ENCODE results near the gene CRYBA2. TPM values are rescaled to one million over a fixed set of nuclear protein-coding genes. Genes with fewer than 3 reads are reported as not detected.

The CRYBA2 gene
- total RNA-seq, 2 donors from 2014 or later, result 2.6 to 3.5 TPM

DNA sequence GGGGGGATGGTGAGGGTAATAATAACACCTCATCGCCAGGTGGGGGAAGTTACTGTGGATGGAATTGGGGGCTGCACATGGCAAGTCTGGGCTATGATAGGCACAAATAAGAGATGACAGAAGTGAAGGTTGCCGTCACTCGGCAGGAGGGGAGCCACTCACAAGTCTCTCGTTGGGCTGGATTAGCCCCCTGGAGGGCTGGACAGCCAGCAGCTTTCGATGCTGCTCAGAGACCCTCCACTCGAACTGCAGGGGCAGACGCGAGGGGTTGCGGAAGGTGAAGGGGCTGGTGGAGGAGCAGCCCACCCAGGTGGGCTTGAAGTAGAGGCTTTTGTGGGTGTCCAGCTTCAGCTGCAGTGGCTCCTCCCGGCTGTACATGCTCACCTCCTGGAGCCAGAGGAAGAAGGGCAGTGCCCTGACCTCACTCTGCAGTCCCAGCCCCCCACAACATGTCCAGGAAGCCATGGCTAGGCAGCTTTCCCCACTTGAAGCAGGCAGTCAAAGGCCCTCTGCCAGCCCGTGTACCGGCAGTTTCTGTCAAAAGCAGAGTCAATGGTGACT is 29.9 kb upstream of the CRYBA2 start:
- no peaks in the 10 kb centered on the region for H3K36me3 Mint-ChIP-seq (ENCODE audit: low read depth)
- whole genome bisulfite sequencing, 2 experiments (ENCODE audit: insufficient coverage in 1 of 2, insufficient read length in 1 of 2), result 60 to 90% methylated on average over 2 to 12 of the region's 12 CpGs
- Histone ChIP-seq H3K4me1 (ENCODE audit: control insufficient read depth, insufficient read depth, low read length) (no peaks in the 10 kb centered on the region), H3K27me3 (ENCODE audit: control insufficient read depth, insufficient read depth, low read length, poor library complexity, severe bottlenecking) (peaks cover 13% of the 10 kb centered on the region), H3K27ac (ENCODE audit: low read depth, low read length) (no peak overlapping the region), H3K36me3 (ENCODE audit: control insufficient read depth, insufficient read depth, low read length) (no peaks in the 10 kb centered on the region), H3K9me3 (ENCODE audit: control insufficient read depth, low read length) (no peaks in the 10 kb centered on the region), H3K4me3 (ENCODE audit: low read length) (no peak overlapping the region), H3K9ac (ENCODE audit: extremely low read depth, low read length, poor library complexity, severe bottlenecking) (no peak overlapping the region)
- H3K27ac Mint-ChIP-seq, result no peak overlapping the region
- H3K9me3 Mint-ChIP-seq, result no peaks in the 10 kb centered on the region
- H3K27me3 Mint-ChIP-seq (ENCODE audit: insufficient read depth), result peaks cover 18% of the 10 kb centered on the region
- TF ChIP-seq, protein P1, sequence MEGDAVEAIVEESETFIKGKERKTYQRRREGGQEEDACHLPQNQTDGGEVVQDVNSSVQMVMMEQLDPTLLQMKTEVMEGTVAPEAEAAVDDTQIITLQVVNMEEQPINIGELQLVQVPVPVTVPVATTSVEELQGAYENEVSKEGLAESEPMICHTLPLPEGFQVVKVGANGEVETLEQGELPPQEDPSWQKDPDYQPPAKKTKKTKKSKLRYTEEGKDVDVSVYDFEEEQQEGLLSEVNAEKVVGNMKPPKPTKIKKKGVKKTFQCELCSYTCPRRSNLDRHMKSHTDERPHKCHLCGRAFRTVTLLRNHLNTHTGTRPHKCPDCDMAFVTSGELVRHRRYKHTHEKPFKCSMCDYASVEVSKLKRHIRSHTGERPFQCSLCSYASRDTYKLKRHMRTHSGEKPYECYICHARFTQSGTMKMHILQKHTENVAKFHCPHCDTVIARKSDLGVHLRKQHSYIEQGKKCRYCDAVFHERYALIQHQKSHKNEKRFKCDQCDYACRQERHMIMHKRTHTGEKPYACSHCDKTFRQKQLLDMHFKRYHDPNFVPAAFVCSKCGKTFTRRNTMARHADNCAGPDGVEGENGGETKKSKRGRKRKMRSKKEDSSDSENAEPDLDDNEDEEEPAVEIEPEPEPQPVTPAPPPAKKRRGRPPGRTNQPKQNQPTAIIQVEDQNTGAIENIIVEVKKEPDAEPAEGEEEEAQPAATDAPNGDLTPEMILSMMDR (conservative IDR thresholded peaks at IDR 0.05), result no peak
- no peak for DNase-seq
- H3K4me1 Mint-ChIP-seq, result no peaks in the 10 kb centered on the region
- no peak overlapping the region for H3K4me3 Mint-ChIP-seq

DNA sequence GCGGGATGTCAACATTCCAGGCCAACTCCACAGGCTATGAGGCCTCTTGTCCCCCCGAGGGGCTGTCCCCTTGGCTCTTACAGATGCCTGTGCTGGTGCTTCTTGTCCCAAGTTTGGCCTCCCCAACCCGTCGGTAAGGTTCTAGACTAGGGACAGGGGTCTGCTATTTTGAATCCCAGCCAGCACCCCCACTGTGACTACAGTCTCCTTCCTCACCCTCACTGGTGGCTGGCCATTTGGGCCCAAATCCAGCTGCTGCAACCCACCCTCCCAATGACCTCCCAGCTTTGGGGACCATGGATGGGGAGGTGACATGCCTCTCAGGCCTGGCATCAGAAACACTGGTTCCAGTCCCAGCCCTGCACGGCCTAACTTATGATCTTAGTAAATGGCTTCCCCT is 29.4 kb upstream of the CRYBA2 start:
- no peaks in the 10 kb centered on the region for H3K9me3 ChIP-seq (ENCODE audit: control insufficient read depth, low read length)
- WGBS, 2 experiments (ENCODE audit: insufficient coverage in 1 of 2, insufficient read length in 1 of 2), result 84 to 92% methylated on average over 4 to 5 of the region's 5 CpGs
- H3K4me1 Mint-ChIP-seq, result no peaks in the 10 kb centered on the region
- H3K4me1 ChIP-seq (ENCODE audit: control insufficient read depth, insufficient read depth, low read length), result no peaks in the 10 kb centered on the region
- peaks cover 18% of the 10 kb centered on the region for H3K27me3 Mint-ChIP-seq (ENCODE audit: insufficient read depth)
- H3K4me3 Mint-ChIP-seq, result no peak overlapping the region
- H3K4me3 ChIP-seq (ENCODE audit: low read length), result no peak overlapping the region
- no peaks in the 10 kb centered on the region for H3K9me3 Mint-ChIP-seq
- no peak for DNase-seq
- peaks cover 14% of the 10 kb centered on the region for H3K27me3 ChIP-seq (ENCODE audit: control insufficient read depth, insufficient read depth, low read length, poor library complexity, severe bottlenecking)
- no peak overlapping the region for H3K27ac Mint-ChIP-seq
- no peaks in the 10 kb centered on the region for H3K36me3 ChIP-seq (ENCODE audit: control insufficient read depth, insufficient read depth, low read length)
- H3K27ac ChIP-seq (ENCODE audit: low read depth, low read length), result no peak overlapping the region
- H3K36me3 Mint-ChIP-seq (ENCODE audit: low read depth), result no peaks in the 10 kb centered on the region
- TF ChIP-seq, protein P1 (conservative IDR thresholded peaks at IDR 0.05), result no peak
- H3K9ac ChIP-seq (ENCODE audit: extremely low read depth, low read length, poor library complexity, severe bottlenecking), result no peak overlapping the region

DNA sequence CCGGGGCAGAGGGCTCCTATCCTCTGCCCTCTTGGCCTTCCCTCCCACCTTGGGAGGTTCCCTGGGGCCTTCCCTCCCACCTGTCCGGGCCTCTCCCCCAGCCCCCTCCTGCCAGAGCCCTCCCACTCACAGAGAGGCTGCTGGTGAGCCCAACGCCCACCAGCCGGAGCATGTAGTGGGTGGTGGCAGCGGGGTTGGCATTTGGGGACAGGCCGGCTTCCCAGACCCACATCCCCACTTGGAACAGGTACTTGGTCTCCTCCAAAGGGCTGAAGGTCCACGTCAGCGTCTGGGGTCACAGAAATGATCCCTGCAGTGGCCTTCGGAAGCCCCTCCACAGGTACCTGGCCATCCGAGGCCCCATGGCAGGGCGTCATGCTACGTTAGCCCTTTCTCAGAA is 28.8 kb upstream of the CRYBA2 start:
- Mint-ChIP-seq H3K27me3 (ENCODE audit: insufficient read depth) (peaks cover 20% of the 10 kb centered on the region), H3K4me3 (no peak overlapping the region), H3K27ac (no peak overlapping the region), H3K4me1 (no peaks in the 10 kb centered on the region), H3K36me3 (ENCODE audit: low read depth) (no peaks in the 10 kb centered on the region), H3K9me3 (no peaks in the 10 kb centered on the region)
- H3K36me3 ChIP-seq (ENCODE audit: control insufficient read depth, insufficient read depth, low read length), result no peaks in the 10 kb centered on the region
- no peak overlapping the region for H3K27ac ChIP-seq (ENCODE audit: low read depth, low read length)
- no peak for DNase-seq
- no peak overlapping the region for H3K9ac ChIP-seq (ENCODE audit: extremely low read depth, low read length, poor library complexity, severe bottlenecking)
- H3K9me3 ChIP-seq (ENCODE audit: control insufficient read depth, low read length), result no peaks in the 10 kb centered on the region
- H3K4me3 ChIP-seq (ENCODE audit: low read length), result no peak overlapping the region
- TF ChIP-seq, protein P1 (conservative IDR thresholded peaks at IDR 0.05), result no peak
- WGBS, 2 experiments (ENCODE audit: insufficient coverage in 1 of 2, insufficient read length in 1 of 2), result 91 to 98% methylated on average over 7 to 12 of the region's 12 CpGs
- H3K27me3 ChIP-seq (ENCODE audit: control insufficient read depth, insufficient read depth, low read length, poor library complexity, severe bottlenecking), result peaks cover 14% of the 10 kb centered on the region
- no peaks in the 10 kb centered on the region for H3K4me1 ChIP-seq (ENCODE audit: control insufficient read depth, insufficient read depth, low read length)

All from endodermal cell (in vitro differentiated cells).